HepG2 (cell line): Measurements from ENCODE around the gene EEPD1. TPM values are rescaled to one million over a fixed set of nuclear protein-coding genes. Genes with fewer than 3 reads are reported as not detected.

ENCODE experiments used
- ADNP ChIP-seq: sonication (generic); formaldehyde crosslinking; IDR thresholded peaks from 2 replicates; pipeline ENCODE4 v1.4.0; 2020; ENCODE audit warnings: missing genetic modification reagents
- ASH2L ChIP-seq: fragments of 300-600, 200-600 bp; sonication (generic); IDR thresholded peaks from 2 replicates; pipeline ENCODE4 v1.7.0; 2017; ENCODE audit warnings: low read depth, mild to moderate bottlenecking, moderate library complexity, mixed read lengths, low read length; ENCODE audit not compliant: insufficient read length
- CBX5 ChIP-seq: sonication (generic); formaldehyde crosslinking; IDR thresholded peaks from 2 replicates; pipeline ENCODE4 v1.4.0; 2020; ENCODE audit warnings: missing genetic modification reagents, borderline replicate concordance
- CHD2 ChIP-seq: IDR thresholded peaks from 2 replicates; pipeline ENCODE4 v1.6.1; 2011; ENCODE audit warnings: low read depth, low read length, improper control_type of control experiment
- GZF1 ChIP-seq: sonication (generic); formaldehyde crosslinking; IDR thresholded peaks from 2 replicates; pipeline ENCODE4 v1.5.1; 2020; ENCODE audit warnings: mild to moderate bottlenecking, missing genetic modification reagents
- RXRB ChIP-seq: IDR thresholded peaks from 2 replicates; pipeline ENCODE4 v1.6.1; 2016; ENCODE audit warnings: borderline replicate concordance, missing genetic modification reagents, missing compliant biosample characterization
- TBX3 ChIP-seq: fragments of 450-650 bp; IDR thresholded peaks from 2 replicates; pipeline ENCODE4 v1.6.1; 2017; ENCODE audit warnings: antibody characterized with exemption, mild to moderate bottlenecking, inconsistent platforms, borderline replicate concordance
- U2AF2 ChIP-seq: fragments of 200-400 bp; formaldehyde crosslinking; IDR thresholded peaks from 2 replicates; pipeline ENCODE4 v1.6.1; 2017; ENCODE audit warnings: low read depth, mild to moderate bottlenecking, low read length
- ZEB1 ChIP-seq: IDR thresholded peaks from 2 replicates; pipeline ENCODE4 v1.6.1; 2012; ENCODE audit warnings: mild to moderate bottlenecking, low read depth, inconsistent platforms; ENCODE audit not compliant: insufficient replicate concordance
- ZFP1 ChIP-seq: IDR thresholded peaks from 2 replicates; pipeline ENCODE4 v1.6.1; 2016
- ZFP36L1 ChIP-seq: sonication (generic); formaldehyde crosslinking; IDR thresholded peaks from 2 replicates; pipeline ENCODE4 v1.8.0; 2022; ENCODE audit warnings: mild to moderate bottlenecking, missing genetic modification reagents, moderate library complexity
- ZNF225 ChIP-seq: sonication (generic); formaldehyde crosslinking; IDR thresholded peaks from 2 replicates; pipeline ENCODE4 v1.4.0; 2020; ENCODE audit warnings: mild to moderate bottlenecking, missing genetic modification reagents
- ZNF766 ChIP-seq: sonication (generic); formaldehyde crosslinking; IDR thresholded peaks from 2 replicates; pipeline ENCODE4 v1.5.0; 2020; ENCODE audit warnings: missing genetic modification reagents, borderline replicate concordance
- ZNF878 ChIP-seq: sonication (generic); formaldehyde crosslinking; IDR thresholded peaks from 2 replicates; pipeline ENCODE4 v1.8.1; 2023; ENCODE audit warnings: mild to moderate bottlenecking, missing genetic modification reagents, moderate library complexity
- ZSCAN9 ChIP-seq: IDR thresholded peaks from 2 replicates; pipeline ENCODE4 v1.6.1; 2016; ENCODE audit warnings: borderline replicate concordance
- polyA plus RNA-seq, 8 experiments: library from polyadenylated mRNA; depleted of rRNA in 3 of 8; stranded (reverse) in 7 of 8; unstranded in 1 of 8; fragments of >200 nt; fragmentation: Illumina TruSeq in 4 of 8; extraction: Trizol in 4 of 8; gene quantifications; 2 replicates each; pipeline versions ENCODE4 v1.2.1 to v1.2.3, GENCODE V29; 2011 to 2016; ENCODE audit warnings: low read depth in 4 of 8, missing spikeins in 1 of 8, mixed read lengths in 1 of 8; ENCODE audit not compliant: insufficient read depth in 1 of 8
- total RNA-seq, 5 experiments: library from RNA; depleted of rRNA; stranded (reverse); fragments of >200 nt; fragmentation: Illumina TruSeq; extraction: Trizol; gene quantifications; 2 replicates each; pipeline ENCODE4 v1.2.3, GENCODE V29; 2016; ENCODE audit warnings: low read depth in 1 of 5
- TF ChIP-seq, protein P1 (sequence below): sonication (generic); formaldehyde crosslinking; IDR thresholded peaks from 2 replicates; pipeline ENCODE4 v1.8.0; 2022; ENCODE audit warnings: missing genetic modification reagents, mild to moderate bottlenecking, moderate library complexity, borderline replicate concordance
- TF ChIP-seq, protein P2 (sequence below): sonication (generic); formaldehyde crosslinking; IDR thresholded peaks from 2 replicates; pipeline ENCODE4 v1.8.1; 2022; ENCODE audit warnings: low read depth, mild to moderate bottlenecking, missing genetic modification reagents
- TF ChIP-seq, protein P3 (sequence below): sonication (generic); formaldehyde crosslinking; IDR thresholded peaks from 2 replicates; pipeline ENCODE4 v1.8.1; 2023; ENCODE audit warnings: mild to moderate bottlenecking, missing genetic modification reagents, borderline replicate concordance
- TF ChIP-seq, protein P4 (sequence below): sonication (generic); formaldehyde crosslinking; IDR thresholded peaks from 2 replicates; pipeline ENCODE4 v1.4.0; 2020; ENCODE audit warnings: missing genetic modification reagents
- TF ChIP-seq, protein P5 (sequence below): sonication (generic); formaldehyde crosslinking; IDR thresholded peaks from 2 replicates; pipeline ENCODE4 v1.8.0; 2022; ENCODE audit warnings: missing genetic modification reagents, mild to moderate bottlenecking, borderline replicate concordance

Gene EEPD1
- total and polyA plus RNA-seq, 2 of the 13 experiments (the other 11 are each of a cell fraction or from before 2014, with no cell fraction given), result 10.1 to 16.4 TPM

DNA sequence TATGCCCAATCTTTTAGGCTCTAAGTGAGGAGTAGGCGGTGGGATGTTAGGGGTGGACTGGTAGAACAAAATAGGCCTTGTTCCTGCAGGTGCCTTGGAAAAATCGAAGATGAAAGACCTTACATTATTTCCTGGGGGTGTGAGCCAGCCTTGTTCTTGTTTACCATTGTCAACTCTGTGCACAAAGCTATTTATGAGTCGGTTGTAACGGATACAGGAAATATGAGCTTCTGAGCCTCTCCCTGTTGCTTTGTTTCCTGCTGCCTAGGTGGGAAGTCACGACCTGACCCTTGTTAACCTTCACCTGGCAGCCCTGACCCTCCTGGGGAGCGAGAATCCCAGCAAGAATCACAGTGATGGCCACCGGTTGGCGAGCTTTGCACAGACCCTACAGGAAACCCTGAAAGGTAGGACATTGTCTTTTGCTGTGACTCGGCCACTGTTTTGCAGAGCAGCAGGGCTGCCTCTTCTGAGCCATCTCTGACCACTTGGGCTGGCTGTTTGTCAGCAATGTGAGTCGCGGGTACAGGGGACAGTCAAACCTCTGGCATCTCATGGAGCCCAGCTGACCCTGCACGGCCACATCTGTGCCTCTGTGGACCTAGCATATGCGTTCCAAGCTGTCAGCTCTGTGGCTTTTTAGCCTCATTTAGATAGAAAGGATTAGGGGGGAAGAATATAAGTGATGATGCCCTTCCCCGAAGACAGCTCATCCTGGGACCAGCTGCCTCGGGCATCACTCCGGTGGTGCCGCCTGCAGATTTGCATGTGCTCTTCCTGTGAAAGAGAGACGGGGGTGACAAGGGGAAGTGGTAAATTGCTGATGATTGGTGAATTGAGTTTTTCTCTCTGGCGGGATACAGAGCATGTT lies 134.6 kb downstream of the EEPD1 start (continued):
- TF ChIP-seq, protein P1, sequence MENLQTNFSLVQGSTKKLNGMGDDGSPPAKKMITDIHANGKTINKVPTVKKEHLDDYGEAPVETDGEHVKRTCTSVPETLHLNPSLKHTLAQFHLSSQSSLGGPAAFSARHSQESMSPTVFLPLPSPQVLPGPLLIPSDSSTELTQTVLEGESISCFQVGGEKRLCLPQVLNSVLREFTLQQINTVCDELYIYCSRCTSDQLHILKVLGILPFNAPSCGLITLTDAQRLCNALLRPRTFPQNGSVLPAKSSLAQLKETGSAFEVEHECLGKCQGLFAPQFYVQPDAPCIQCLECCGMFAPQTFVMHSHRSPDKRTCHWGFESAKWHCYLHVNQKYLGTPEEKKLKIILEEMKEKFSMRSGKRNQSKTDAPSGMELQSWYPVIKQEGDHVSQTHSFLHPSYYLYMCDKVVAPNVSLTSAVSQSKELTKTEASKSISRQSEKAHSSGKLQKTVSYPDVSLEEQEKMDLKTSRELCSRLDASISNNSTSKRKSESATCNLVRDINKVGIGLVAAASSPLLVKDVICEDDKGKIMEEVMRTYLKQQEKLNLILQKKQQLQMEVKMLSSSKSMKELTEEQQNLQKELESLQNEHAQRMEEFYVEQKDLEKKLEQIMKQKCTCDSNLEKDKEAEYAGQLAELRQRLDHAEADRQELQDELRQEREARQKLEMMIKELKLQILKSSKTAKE, result peak; percentile 96
- peak; percentile 53; the same call in 1 of the 2 replicates for TF ChIP-seq CBX5 (CRISPR knock-in tag)
- TF ChIP-seq, protein P2, sequence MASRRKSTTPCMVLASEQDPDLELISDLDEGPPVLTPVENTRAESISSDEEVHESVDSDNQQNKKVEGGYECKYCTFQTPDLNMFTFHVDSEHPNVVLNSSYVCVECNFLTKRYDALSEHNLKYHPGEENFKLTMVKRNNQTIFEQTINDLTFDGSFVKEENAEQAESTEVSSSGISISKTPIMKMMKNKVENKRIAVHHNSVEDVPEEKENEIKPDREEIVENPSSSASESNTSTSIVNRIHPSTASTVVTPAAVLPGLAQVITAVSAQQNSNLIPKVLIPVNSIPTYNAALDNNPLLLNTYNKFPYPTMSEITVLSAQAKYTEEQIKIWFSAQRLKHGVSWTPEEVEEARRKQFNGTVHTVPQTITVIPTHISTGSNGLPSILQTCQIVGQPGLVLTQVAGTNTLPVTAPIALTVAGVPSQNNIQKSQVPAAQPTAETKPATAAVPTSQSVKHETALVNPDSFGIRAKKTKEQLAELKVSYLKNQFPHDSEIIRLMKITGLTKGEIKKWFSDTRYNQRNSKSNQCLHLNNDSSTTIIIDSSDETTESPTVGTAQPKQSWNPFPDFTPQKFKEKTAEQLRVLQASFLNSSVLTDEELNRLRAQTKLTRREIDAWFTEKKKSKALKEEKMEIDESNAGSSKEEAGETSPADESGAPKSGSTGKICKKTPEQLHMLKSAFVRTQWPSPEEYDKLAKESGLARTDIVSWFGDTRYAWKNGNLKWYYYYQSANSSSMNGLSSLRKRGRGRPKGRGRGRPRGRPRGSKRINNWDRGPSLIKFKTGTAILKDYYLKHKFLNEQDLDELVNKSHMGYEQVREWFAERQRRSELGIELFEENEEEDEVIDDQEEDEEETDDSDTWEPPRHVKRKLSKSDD (CRISPR knock-in tag), result no peak
- TF ChIP-seq, protein P3, sequence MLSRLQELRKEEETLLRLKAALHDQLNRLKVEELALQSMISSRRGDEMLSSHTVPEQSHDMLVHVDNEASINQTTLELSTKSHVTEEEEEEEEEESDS (CRISPR knock-in tag), result no peak
- TF ChIP-seq CHD2, result no peak
- TF ChIP-seq, protein P4, sequence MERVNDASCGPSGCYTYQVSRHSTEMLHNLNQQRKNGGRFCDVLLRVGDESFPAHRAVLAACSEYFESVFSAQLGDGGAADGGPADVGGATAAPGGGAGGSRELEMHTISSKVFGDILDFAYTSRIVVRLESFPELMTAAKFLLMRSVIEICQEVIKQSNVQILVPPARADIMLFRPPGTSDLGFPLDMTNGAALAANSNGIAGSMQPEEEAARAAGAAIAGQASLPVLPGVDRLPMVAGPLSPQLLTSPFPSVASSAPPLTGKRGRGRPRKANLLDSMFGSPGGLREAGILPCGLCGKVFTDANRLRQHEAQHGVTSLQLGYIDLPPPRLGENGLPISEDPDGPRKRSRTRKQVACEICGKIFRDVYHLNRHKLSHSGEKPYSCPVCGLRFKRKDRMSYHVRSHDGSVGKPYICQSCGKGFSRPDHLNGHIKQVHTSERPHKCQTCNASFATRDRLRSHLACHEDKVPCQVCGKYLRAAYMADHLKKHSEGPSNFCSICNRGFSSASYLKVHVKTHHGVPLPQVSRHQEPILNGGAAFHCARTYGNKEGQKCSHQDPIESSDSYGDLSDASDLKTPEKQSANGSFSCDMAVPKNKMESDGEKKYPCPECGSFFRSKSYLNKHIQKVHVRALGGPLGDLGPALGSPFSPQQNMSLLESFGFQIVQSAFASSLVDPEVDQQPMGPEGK (CRISPR knock-in tag), result peak; percentile 79
- TF ChIP-seq ZFP1 (CRISPR knock-in tag), result peak; percentile 77; the same call in 1 of the 2 replicates
- no peak for TF ChIP-seq ZFP36L1 (CRISPR knock-in tag)
- TF ChIP-seq, protein P5, sequence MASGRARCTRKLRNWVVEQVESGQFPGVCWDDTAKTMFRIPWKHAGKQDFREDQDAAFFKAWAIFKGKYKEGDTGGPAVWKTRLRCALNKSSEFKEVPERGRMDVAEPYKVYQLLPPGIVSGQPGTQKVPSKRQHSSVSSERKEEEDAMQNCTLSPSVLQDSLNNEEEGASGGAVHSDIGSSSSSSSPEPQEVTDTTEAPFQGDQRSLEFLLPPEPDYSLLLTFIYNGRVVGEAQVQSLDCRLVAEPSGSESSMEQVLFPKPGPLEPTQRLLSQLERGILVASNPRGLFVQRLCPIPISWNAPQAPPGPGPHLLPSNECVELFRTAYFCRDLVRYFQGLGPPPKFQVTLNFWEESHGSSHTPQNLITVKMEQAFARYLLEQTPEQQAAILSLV (CRISPR knock-in tag), result peak; percentile 40; the same call in 1 of the 2 replicates
- peak; percentile 61 for TF ChIP-seq ASH2L
- TF ChIP-seq ADNP (CRISPR knock-in tag), result no peak
- TF ChIP-seq ZNF225 (CRISPR knock-in tag), result no peak
- peak; percentile 99 for TF ChIP-seq RXRB (CRISPR knock-in tag)
- peak; percentile 73 for TF ChIP-seq ZEB1
- TF ChIP-seq TBX3, result peak; percentile 72
- TF ChIP-seq ZNF878 (CRISPR knock-in tag), result peak; percentile 87
- no peak for TF ChIP-seq U2AF2
- TF ChIP-seq ZSCAN9 (CRISPR knock-in tag), result peak; percentile 62; the same call in 1 of the 2 replicates
- TF ChIP-seq ZNF766, result 0 out of 2 replicates have a peak, but pooled peaks have one; percentile 41
- no peak for TF ChIP-seq GZF1 (CRISPR knock-in tag)
